ENCODE data around the gene MAST4. TPM values are rescaled to one million over a fixed set of nuclear protein-coding genes. Genes with fewer than 3 reads are reported as not detected.

The MAST4 gene
- total RNA-seq, 1 donor from 2014 or later, result 56.9 TPM

DNA sequence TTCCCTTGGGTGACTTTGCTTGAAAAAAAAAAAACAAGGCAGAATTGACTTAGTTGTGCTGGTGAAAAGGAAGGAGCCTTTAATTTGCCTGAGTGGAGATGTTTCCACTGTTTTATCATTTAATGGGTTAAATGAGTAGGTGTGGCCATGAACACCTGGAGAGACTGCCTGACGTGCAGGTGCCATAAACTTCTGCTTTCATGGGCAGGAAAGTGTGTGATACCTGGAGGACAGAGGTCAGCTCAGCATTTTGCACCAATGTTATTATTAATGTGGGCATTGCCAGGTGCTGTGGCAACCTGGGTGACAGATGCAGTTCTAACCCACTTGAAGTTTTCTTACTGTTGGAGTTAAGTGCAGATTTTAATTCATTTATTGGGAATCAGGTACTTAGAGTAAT, 455.0 kb downstream of the MAST4 start:
- no peak overlapping the region for H3K27ac ChIP-seq

GRCh38 chr5:67052034-67052433, 455.8 kb downstream of the MAST4 start:
- TF ChIP-seq CTCF (IDR thresholded peaks at IDR 0.05), result no peak
- no peaks in the 10 kb centered on the region for H3K27me3 ChIP-seq (ENCODE audit: low read depth)
- no peak overlapping the region for H3K4me3 ChIP-seq
- peaks cover 18% of the 10 kb centered on the region for H3K4me1 ChIP-seq
- H3K27ac ChIP-seq, result no peak overlapping the region
- no peaks in the 10 kb centered on the region for H3K9me3 ChIP-seq
- ATAC-seq (no peak), DNase-seq (no peak)
- no peaks in the 10 kb centered on the region for H3K36me3 ChIP-seq
- intact Hi-C loops (cut with DNase I), result no loop called here

More for the DNA sequence above, 455.0 kb downstream of the MAST4 start:
- intact Hi-C loops (cut with DNase I), result no loop called here
- peaks cover 26% of the 10 kb centered on the region for H3K4me1 ChIP-seq
- no peaks in the 10 kb centered on the region for H3K9me3 ChIP-seq
- ATAC-seq, result no peak
- TF ChIP-seq CTCF (IDR thresholded peaks at IDR 0.05), result no peak
- H3K4me3 ChIP-seq, result no peak overlapping the region
- H3K27me3 ChIP-seq (ENCODE audit: low read depth), result no peaks in the 10 kb centered on the region
- DNase-seq, result no peak
- no peaks in the 10 kb centered on the region for H3K36me3 ChIP-seq

GRCh38 chr5:67053229-67053628, 457.0 kb downstream of the MAST4 start:
- Histone ChIP-seq H3K27me3 (ENCODE audit: low read depth) (no peaks in the 10 kb centered on the region), H3K4me3 (no peak overlapping the region), H3K9me3 (no peaks in the 10 kb centered on the region), H3K27ac (no peak overlapping the region), H3K36me3 (no peaks in the 10 kb centered on the region), H3K4me1 (peaks cover 7% of the 10 kb centered on the region)
- intact Hi-C loops (cut with DNase I), result no loop called here
- no peak for TF ChIP-seq CTCF (IDR thresholded peaks at IDR 0.05)
- ATAC-seq, result no peak
- no peak for DNase-seq

DNA sequence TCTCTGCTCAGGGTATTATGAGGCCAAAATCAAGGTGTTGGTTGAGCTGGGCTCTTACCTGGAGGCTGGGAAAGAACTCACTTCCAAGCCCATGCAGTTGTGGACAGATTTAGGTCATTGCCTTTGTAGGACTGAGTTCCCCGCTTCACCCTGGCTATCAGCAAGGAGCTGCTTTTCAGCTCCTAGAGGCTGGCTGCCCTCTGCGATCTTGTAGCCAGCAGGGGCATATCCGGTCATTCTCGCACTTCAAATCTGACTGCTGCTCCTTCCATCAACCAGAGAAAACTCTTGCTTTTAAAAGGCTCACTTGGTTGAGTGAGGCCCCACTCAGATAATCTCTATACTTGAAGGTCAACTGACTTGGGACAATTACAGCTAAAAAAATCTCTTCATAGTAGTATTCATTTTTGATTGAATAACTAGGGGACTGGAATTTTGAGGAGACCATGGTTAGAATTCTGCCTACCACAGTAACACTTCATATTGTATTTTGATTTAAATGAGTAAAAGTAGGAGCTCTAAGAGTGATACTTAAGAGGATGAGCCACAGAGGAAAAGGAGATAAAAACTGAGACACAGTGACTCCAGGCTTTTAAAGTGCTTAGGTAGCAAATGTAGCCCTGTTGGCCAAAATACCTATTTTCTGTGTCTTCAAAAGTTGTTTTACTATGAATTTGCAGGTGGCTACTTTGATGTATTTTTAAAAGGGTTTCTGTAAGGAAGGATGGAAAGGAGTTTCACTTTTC, 463.0 kb downstream of the MAST4 start:
- Histone ChIP-seq H3K9me3 (no peaks in the 10 kb centered on the region), H3K4me1 (peaks cover 6% of the 10 kb centered on the region), H3K27me3 (ENCODE audit: low read depth) (no peaks in the 10 kb centered on the region), H3K4me3 (no peak overlapping the region), H3K27ac (no peak overlapping the region), H3K36me3 (no peaks in the 10 kb centered on the region)
- ATAC-seq (no peak), DNase-seq (no peak)
- intact Hi-C loops (cut with DNase I), result no loop called here
- TF ChIP-seq CTCF (IDR thresholded peaks at IDR 0.05), result no peak

DNA sequence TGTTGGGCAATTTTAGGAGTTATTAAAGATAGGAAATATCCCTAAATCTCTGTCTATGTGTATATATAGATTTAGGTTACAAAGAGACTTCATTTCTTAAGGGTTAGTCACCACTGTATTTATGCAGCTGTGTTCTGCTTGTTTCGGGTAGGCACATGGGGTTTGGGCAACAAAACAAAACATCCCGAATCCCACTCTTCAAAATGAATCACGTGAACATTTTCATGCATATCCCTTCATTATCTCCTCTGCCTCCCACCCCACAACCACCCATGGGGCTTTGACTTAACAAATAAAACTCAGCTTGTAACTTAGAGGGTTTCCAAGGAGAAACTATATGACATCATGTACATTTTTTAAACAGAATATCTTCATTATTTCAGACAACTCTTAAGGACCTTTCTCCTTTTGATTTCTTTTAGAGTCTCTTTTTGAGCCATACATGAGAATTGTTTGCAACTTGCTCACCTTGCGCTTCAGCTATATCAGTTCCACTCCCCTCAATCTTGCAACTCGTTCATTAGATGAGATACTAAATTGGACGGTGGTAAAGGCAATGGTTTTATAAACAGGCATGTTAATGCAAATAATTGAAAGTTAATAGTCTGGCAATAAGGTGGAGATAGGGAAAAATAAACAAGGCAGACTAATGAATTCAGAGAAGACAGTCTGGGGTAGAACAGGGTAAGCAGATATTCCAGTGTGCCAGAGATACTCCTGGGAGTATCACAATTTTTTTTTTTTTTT, 463.7 kb downstream of the MAST4 start:
- Histone ChIP-seq H3K27ac (no peak overlapping the region), H3K4me1 (peaks cover 6% of the 10 kb centered on the region), H3K27me3 (ENCODE audit: low read depth) (no peaks in the 10 kb centered on the region), H3K4me3 (no peak overlapping the region), H3K36me3 (no peaks in the 10 kb centered on the region), H3K9me3 (no peaks in the 10 kb centered on the region)
- intact Hi-C loops (cut with DNase I), result no loop called here
- ATAC-seq (no peak), DNase-seq (no peak)
- no peak for TF ChIP-seq CTCF (IDR thresholded peaks at IDR 0.05)
